ENCODE results near the gene ADSS1.

Gene ADSS1

GRCh38 chr14:104734051-104734587 lies 10.1 kb downstream of the ADSS1 start:
- no peak for DNase-seq (ENCODE audit: low read depth, low spot score)

DNA sequence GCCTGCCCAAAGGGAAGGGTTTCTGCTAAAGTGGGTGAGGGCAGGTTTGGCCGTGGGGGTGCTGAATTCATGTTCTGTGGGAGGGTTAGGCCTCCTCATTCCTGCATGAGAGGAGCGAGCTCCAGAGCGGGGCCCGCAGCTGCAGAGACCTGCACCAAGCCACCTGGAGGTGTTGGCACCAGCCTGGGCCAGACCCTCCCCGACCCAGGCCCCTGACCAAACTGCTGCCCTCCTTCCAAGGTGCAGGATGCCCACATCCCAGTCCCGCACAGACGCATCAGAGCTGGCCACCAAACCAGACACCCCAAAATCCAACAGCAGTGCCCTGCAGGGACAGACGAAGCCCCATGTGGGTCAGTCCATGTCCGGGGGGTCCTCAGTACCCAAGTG lies 10.6 kb downstream of the ADSS1 start:
- no peak for DNase-seq (ENCODE audit: low read depth, low spot score)

DNA sequence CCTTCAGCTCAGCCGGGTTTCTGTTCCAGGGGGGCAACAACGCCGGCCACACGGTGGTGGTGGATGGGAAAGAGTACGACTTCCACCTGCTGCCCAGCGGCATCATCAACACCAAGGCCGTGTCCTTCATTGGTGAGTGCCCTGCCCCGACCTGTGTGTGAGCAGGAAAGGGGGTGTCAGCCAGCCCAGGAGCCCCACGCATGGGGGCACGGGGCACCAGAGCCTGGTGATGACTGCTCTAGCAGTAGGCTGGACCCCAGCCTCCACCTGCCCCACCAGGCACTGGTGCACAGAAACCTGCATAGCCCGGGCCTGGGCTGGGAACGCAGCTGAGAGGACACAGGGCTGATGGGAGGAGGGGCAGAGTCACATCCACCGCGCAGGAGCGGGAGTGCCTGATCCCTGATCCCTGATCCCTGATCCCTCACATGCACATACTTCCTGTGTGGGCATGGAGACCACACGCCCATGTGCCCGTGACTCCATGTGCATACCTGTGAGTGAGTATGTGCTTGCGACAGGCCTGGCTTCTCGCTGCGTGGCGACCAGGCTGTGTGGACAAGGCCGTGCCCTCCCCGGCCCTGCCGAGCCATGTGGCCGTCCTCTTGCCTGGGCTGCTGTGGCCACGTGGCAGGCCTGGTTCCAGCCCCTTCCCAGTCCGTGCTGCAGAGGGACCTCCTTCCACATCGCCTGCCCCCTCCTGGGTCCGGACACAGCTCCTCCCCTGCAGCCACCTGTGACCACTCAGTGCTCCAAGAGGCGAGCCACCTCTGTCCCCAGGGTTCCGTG lies 11.2 kb downstream of the ADSS1 start:
- no peak for DNase-seq (ENCODE audit: low read depth, low spot score)

- no peak for DNase-seq (ENCODE audit: low read depth, low spot score)
These were observed 12.0 kb downstream of the ADSS1 start for GRCh38 chr14:104735830-104736642.

DNA sequence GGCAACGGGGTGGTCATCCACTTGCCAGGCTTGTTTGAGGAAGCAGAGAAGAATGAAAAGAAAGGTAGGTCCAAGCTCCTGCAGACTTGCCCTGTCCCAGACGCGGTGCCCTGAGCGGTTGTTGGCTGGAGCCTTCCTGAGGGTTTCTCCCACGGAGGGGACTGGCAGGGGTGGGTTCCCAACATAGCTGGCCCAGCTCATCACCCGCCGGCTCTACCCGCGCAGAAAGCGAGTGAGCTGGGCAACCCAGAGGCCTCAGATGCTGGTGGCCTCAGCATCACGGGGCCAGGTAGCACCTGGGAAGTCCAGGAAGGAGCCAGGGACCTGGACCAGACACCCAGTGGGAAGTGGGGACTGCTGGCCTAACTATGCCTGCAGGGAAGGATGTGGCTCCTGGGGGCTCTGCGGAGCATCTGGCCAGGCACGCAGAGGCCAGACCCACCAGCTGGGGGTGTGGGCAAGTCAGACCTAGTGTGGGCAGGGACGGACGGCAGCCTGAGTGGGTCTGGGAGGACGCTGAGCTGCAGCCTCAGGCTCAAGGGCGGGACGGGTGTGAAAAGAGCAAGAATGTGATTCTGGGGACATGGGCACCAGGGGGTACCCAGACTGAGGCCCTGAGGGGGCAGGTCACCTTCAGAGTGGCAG lies 14.5 kb downstream of the ADSS1 start:
- no peak for DNase-seq (ENCODE audit: low read depth, low spot score)

GRCh38 chr14:104739026-104739425 lies 15.0 kb downstream of the ADSS1 start:
- no peak for DNase-seq (ENCODE audit: low read depth, low spot score)

DNA sequence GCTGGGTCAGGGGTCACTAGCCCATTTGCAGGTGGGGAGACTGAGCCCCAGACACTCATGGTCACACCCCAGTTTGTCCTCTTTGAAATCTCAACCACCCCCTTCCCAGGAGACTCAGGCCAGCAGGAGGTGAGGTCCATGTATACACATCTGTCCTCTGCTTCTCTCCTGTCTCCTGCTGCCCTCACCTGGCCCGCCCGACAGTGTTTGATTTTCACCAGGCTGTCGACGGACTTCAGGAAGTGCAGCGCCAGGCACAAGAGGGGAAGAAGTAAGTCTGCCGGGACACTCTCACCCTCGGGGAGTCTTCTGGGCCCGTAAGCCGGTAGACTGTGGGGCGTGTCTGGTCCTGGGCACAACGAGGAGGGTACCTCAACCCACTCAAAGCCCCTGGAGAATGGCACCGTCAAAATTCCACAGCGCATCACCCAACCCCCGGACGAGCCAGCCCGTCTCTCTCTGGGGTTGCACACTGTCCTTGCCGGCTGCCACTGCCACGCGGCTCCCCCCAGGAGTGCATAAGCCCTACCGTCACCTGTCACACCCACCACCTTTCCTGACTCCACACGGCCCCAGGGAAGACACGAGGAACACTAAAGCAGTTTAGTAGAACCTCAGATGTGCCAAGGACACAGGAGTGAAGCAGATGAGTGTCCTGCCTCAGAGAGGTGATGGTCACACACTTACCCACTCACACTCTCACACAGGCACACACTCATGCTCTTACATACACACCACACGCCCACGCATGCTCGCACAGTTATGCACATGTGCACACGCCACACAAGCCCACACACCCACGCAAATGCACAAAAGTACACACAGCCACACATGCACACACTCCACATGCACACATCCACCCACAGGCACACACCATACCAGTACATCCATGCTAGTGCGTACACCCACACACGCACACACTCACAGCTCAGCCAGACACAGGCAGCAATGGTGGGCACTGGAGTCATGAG lies 15.8 kb downstream of the ADSS1 start:
- DNase-seq (ENCODE audit: low read depth, low spot score): no peak

- DNase-seq (ENCODE audit: low read depth, low spot score): no peak
These were observed 17.2 kb downstream of the ADSS1 start for GRCh38 chr14:104741108-104741802.

DNA sequence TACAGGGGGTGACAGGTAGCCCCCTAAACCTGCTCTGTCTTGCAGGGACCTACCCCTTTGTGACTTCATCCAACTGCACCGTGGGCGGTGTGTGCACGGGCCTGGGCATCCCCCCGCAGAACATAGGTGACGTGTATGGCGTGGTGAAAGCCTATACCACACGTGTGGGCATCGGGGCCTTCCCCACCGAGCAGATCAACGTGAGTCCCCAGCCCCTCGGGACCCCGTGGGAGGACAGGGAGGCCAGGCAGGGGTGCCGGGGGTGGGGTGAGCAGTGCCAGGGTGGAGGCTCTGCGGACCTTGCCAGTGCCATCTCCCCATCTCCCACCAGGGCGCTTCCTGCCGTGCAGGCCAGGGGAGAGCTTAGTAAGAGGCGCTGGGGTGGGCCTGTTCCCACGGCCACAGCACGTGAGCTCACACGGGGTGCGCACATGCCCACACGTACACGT lies 17.8 kb downstream of the ADSS1 start:
- no peak for DNase-seq (ENCODE audit: low read depth, low spot score)

DNA sequence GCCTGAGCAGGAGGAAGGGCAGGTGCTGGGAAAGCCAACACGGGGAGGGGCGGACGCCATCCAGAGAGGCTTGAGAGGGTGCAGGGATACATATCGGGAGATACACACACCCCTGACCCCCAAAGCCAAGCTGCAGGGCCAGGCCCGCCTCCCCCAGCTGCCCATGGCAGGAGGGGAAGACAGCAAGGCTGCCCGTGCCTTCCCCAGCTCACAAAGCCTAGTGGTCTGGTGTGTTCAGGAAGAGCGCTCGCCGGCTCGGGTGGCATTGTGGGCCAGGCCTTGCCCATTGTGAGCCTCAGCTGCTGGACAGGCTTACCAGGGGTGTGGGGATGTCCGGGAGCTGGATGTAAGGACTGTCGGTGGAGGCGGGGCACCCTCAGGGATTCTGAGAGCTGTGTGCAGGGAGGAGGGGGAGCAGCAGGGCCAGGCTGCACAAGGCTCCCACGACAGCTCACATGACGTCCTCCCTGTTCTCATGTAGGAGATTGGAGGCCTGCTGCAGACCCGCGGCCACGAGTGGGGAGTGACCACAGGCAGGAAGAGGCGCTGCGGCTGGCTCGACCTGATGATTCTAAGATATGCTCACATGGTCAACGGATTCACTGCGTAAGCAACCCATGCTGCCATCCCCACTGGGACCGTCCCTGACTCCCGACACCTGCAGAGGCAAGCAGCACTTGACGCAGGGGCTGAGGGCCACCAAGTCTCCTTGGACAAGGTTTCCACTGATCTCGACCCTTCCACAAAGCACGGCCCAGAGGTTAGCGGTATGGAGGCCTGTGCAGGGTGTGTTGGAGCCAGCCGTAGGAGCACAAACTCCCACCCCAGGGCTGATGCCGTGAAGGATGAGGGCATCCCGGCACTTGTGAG lies 18.8 kb downstream of the ADSS1 start:
- DNase-seq (ENCODE audit: low read depth, low spot score): no peak

- no peak for DNase-seq (ENCODE audit: low read depth, low spot score)
These were observed 19.7 kb downstream of the ADSS1 start for GRCh38 chr14:104743461-104744380.

DNA sequence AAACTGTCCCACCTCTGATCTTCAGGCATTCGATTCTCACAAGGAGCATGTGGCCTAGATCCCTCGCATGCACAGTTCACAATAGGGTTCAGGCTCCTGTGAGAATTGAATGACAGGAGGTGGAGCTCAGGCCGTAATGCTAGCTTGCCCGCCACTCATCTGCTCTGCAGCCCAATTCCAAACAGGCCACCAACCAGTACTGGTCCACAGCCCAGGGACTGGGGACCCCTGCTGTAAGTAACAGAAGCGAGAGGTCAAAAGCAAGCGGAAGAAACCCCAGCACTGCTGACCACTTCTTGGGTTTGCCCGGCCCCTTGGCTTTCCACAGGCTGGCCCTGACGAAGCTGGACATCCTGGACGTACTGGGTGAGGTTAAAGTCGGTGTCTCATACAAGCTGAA lies 20.5 kb downstream of the ADSS1 start:
- no peak for DNase-seq (ENCODE audit: low read depth, low spot score)

DNA sequence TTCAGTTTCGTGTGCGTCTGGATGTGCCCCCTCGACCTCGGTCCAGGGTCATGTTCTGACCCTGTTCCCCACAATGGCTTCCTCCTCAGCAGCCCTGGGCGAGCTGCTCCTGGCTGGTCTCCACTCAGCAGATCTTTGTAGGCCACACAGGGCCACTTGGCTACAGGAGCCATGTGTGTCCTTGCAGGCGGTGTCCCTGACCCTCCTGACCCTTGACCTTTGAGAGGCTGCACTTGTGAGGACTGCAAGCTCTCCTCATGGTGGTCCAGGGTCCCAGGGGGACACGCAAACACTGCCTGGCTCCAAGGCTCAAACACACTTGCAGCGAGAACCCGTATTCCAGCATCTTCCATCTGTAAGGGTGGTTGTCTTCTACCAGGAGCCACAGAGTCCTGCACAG lies 21.4 kb downstream of the ADSS1 start:
- DNase-seq (ENCODE audit: low read depth, low spot score): no peak

- DNase-seq (ENCODE audit: low read depth, low spot score): no peak
These were observed 22.1 kb downstream of the ADSS1 start for GRCh38 chr14:104746071-104746545.

GRCh38 chr14:104746934-104747481 lies 23.0 kb downstream of the ADSS1 start:
- no peak for DNase-seq (ENCODE audit: low read depth, low spot score)

DNA sequence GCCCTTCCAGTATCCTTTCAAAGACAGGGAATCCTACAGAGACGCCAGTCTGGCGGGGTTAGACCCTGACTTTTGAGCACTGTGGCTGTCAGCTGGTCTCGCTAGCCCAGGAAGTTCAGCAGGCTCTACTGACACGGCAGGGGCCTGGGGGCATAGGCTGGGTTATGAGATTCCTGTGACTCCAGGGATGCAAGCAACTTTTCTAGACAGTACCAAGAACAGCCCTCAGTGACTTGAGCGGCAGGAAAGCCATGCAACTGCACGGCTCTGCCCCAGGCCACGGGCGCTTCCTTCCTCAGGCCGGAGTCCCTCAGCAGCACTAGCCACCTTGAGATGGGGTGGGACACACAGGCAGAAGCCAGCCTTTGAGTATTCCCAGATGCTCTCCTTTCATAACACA lies 23.8 kb downstream of the ADSS1 start:
- DNase-seq (ENCODE audit: low read depth, low spot score): no peak

- DNase-seq (ENCODE audit: low read depth, low spot score): no peak
These were observed 25.2 kb downstream of the ADSS1 start for GRCh38 chr14:104749111-104749649.

All from activated naive CD8-positive, alpha-beta T cell treated with anti-CD3 and anti-CD28 coated beads, Interleukin-2, amount 50 U/mL, for 16 hours (primary cell).